Ecto neural progenitor cell (in vitro differentiated cells): Measurements from ENCODE around the gene ST8SIA2.
"Not testable (repeated sequence)": the region's sequence is repeated elsewhere in the genome, so short reads cannot be mapped to it uniquely, and the experiment has no call there.

Experiments used
- DNase-seq: peaks from one replicate; pipeline ENCODE4 v3.0.0-alpha.2; 2018; ENCODE audit warnings: low spot score

ST8SIA2 gene

GRCh38 chr15:92443381-92443780 lies 49.7 kb downstream of the ST8SIA2 start:
- no peak for DNase-seq

DNA sequence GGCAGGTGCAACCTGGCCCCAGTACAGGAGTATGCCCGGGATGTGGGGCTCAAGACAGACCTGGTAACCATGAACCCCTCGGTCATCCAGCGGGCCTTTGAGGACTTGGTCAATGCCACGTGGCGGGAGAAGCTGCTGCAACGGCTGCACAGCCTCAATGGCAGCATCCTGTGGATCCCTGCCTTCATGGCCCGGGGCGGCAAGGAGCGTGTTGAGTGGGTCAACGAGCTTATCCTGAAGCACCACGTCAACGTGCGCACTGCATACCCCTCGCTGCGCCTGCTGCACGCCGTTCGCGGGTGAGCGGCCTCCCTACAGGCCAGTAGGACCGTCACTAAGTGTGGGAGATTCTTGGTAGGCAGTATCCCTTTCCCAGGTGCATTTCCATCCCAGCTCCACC lies 51.0 kb downstream of the ST8SIA2 start:
- no peak for DNase-seq

DNA sequence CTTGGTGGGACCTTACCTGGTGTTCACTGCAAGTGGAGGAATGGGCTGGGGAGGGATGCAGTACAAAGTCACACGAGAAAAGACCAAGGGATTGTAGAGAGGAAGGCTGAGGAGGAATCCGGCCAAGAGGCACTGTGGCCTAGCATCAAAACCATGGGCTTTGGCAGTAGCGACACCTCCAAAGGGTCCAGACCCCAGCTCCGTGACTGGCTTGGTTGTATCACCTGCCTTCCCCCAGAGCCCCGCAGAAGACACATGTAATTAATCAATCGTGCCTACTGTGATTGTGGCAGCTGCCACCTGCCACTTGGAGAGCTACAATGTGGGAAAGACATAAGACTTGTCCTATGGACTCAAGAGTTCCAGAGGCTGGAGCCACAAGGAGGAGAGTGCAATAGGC lies 54.7 kb downstream of the ST8SIA2 start:
- no peak for DNase-seq

GRCh38 chr15:92449476-92449875 lies 55.8 kb downstream of the ST8SIA2 start:
- DNase-seq: no peak

GRCh38 chr15:92451225-92451825 lies 57.6 kb downstream of the ST8SIA2 start:
- DNase-seq: no peak

GRCh38 chr15:92452143-92452542 lies 58.5 kb downstream of the ST8SIA2 start:
- no peak for DNase-seq

DNA sequence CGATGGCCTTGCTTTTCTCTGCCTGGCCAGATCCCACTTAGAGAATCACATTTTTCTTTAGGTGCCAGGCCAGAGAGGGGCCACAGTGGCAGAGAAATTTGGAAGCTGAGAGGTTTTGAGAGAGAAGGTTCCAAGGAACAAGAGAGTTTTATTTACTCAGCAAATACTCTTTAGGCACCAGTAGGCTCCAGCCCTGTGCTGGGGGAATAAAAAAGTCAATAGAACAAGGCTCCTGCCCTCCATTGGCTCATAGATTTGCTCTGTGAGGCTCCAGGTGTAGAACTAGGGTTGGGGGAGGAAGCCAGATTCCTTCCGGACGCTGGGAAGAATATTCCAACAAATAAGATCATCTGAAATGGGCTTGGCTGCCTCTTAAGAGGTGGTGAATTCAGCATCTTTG lies 59.9 kb downstream of the ST8SIA2 start:
- DNase-seq: no peak

DNA sequence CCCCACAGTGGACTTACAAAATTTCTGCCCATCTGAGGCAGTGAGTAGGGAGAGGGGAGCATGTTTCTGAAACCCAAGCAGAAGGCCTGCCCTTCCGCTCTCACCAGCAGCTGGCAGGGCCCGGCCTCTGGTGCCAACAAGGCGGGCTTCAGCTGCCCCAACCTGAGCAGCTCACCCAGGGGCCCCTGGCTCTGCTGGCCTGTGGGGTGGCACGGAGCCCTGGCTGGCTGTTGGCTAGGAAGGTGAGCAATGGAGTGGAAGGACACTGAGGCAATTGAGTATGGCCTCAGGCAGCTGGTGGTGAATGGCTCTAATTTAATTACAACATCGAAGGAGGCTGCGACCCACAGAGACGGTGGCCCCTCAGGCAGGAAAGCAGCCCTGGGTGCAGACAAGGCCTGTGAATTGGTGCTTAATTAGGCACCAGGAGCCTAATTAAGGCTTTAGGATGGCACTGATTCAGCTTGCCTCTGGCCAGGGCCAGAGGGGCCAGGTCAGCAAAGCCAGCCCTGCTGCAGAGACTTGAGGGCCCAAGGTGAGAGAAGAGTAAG lies 60.9 kb downstream of the ST8SIA2 start:
- DNase-seq: no peak

DNA sequence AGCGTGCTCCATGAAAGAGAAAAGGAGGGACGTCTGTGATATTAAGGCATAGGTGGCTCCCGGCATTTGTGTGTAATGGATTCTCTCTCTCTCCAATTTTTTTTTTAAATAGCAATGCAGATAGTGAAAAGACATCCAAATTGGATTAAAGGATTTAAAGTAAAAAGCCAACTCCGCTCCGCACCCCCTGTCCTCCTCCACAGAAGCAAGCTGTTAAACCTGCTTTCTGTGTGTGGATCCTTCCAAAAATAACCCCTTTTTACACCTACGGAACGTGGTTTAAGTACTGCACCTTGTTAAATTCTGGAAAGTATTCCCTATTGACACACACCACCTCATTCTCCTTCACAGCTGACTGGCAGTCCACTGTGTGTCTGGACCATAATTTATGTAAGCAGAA lies 61.6 kb downstream of the ST8SIA2 start:
- no peak for DNase-seq

DNA sequence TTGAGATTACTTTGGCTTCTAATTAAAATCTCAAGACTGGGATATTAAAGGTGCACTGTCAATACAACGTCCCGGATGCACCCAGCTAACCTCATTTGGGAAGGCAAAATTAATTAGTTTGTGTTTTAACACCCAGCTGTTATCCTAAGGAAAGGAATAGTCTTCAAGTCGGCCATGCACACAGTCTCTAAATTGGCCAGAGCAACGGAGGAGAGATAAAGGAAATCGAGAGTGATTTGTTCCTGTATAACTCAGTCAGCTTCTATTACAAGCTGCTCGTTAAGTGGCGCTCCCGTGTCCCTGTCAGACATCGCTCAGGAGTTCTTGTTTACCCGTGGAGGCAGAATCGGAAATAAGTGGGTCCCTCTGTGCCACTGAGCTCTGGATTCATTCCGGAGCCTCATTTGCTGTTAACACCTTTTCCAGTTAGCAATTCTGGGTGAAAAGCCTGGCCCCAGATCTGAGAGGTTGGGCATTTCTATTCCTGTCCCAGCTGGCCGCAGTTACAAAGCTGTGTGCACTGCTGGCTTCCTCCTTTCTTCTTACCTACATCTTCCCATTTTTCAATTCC lies 63.9 kb downstream of the ST8SIA2 start:
- DNase-seq: no peak

GRCh38 chr15:92460023-92460422 lies 66.3 kb downstream of the ST8SIA2 start:
- no peak for DNase-seq

DNA sequence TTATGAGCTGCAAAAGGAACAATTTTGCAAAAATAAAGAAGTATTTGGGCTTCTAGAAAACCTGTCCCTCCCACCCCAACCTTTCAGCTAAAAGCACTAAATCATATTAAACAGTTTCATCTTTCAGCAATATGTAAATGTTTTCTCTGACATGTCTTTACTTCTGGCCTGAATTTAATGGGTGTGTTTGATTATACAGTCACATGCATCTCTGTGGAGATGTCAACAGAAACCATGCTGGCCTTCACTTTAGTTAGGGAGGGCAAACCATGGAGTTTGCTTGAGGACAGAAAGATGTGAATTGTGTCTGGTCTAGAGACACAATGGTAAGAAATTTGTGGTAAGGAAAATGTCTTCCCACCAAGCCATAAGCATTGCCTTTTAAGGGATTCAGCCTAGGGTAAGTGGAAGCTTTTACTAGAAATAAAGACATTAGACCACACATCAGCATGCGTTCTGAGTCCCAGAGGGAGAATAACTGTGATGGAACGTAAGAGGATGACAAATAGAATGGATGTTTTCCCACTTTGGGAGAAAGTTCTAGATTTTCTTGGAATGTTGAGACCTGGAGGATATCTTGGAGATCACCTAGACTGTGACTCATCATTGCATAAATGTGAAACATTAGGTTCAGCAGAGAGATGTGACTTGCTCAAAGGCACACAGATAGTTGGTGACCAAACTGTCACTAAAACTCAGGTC lies 68.9 kb downstream of the ST8SIA2 start:
- no peak for DNase-seq

GRCh38 chr15:92463352-92463751 lies 69.7 kb downstream of the ST8SIA2 start:
- DNase-seq: no peak

DNA sequence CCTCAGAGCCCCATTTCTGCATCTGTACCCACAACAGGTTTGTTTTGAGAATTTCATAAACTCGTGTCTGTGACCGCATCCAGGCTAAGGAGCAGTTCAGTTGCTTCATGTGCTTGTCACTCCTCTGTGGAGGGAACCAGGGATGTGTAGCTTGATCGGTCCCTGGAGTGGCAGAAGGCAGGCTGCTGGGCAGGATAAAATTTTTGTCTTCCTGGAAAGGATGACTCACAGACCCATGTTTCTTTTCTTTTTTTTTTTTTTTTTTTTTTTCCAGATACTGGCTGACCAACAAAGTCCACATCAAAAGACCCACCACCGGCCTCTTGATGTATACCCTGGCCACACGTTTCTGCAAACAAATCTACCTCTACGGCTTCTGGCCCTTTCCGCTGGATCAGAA lies 70.1 kb downstream of the ST8SIA2 start:
- DNase-seq: no peak

- DNase-seq: no peak
Measured at GRCh38 chr15:92466834-92467233, 73.2 kb downstream of the ST8SIA2 start.

DNA sequence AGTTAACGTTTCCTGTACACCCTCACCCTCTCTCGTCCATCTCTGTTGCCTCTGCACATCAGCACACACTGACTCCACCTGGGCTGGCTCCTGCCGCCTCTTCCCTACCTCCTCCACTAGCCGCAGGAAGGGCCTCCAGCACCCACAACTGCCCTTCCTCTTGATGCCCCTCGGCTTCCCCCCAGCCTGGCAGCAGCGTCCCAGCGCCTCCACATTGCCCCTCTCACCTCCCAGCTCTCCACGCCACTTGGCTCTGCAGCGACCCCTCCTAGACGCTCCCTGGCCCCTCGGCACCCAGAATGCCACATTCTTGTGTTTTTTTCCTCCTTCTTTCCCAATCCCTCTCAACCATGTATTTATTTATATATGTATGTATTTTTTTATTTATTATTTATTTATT lies 73.6 kb downstream of the ST8SIA2 start:
- DNase-seq: no peak

GRCh38 chr15:92468991-92469390 lies 75.3 kb downstream of the ST8SIA2 start:
- DNase-seq: no peak

- DNase-seq: no peak
Measured at GRCh38 chr15:92471288-92471687, 77.6 kb downstream of the ST8SIA2 start.

GRCh38 chr15:92473756-92474155 lies 80.1 kb downstream of the ST8SIA2 start:
- no peak for DNase-seq

DNA sequence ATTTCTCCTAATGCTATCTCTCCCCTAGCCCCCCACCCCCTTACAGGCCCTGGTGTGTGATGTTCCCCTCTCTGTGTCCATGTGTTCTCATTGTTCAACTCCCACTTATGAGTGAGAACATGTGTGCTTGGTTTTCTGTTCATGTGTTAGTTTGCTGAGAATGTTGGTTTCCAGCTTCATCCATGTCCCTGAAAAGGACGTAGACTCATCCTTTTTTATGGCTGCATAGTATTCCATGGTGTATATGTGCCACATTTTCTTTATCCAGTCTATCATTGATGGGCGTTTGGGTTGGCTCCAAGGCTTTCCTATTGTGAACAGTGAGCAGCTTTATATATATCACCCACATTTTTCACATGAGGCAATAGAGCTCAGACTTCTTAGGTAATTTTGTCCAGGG lies 86.0 kb downstream of the ST8SIA2 start:
- not testable (repeated sequence) for DNase-seq

DNA sequence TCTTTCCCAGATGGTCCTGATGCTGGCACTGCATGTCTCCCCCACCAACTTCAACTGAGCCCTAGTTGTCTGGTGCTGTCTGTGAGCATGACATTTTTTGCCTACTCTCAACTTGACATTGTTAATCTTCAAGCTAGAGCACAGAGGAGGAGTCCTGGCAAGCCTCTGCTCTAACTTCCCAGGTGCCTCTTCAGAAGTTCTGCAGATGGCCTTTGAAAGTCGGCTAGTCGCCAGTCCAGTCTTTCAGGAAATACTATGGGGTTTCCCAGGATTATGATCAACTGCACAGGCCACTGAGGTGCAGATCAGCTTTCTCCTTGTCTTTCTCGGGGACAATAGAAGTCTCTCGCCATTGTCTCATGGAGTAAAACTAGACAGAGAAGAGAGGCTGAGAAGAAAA lies 86.7 kb downstream of the ST8SIA2 start:
- no peak for DNase-seq

DNA sequence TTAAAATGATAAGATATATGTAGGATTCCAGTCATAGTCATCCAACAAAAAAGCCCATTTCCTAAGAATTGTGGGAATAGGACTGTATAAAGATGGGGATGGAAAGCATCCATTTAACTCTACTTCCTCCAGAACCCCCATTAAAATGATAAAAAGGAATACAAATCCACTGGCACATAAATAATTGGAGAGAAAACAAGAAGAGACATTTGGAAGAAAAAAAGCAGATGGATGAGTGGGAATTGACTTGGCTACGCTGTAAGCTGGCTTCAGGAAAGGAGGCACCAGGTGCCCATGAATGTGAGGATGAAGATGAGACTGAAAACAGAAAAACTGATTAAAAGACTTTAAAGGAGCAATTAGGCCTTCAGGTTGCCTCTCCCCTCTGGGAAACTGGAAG lies 91.8 kb downstream of the ST8SIA2 start:
- no peak for DNase-seq

DNA sequence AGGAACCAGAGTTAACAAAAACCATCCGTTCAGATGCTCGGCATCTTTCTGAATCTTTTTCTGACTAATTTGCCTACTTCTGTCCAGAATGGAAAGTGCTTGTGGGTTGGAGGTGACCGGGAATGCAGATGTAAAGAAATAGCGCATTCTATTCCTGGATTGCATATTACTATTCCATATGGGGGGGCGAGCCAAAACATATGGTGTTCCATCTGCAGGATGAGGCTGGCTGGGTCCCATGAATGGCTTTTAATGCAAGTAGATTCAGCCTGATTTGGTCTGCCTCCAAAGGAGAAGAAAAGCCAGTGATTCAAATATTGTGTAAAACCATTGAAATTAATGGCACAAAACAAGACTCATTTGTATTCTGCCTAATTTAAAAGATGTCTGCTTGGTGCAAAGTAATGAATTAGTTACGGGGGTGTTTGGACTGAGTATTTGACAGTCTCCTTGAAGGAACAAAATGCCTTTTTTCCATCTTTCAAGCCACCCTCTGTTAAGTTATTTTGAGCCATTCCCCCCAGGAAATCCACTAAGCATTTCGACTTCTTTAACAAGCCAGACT lies 99.0 kb downstream of the ST8SIA2 start:
- no peak for DNase-seq
